AG09309 (cell line): Measurements from ENCODE around the gene PAM.

ENCODE experiments used
- DNase-seq: peaks from one replicate; pipeline ENCODE4 v3.0.0-alpha.2; 2010; ENCODE audit warnings: low read depth
- H3K4me3 ChIP-seq: 2 replicates; pipeline ENCODE4 v1.5.1; 2011; ENCODE audit warnings: mild to moderate bottlenecking, low read depth, low read length, moderate library complexity; ENCODE audit not compliant: control insufficient read depth
- CTCF ChIP-seq: IDR thresholded peaks from 2 replicates; pipeline ENCODE4 v1.5.1; 2011; ENCODE audit warnings: mild to moderate bottlenecking, low read depth, low read length, inconsistent platforms; ENCODE audit not compliant: insufficient read depth, control insufficient read depth; ENCODE audit errors: missing control alignments

PAM gene

GRCh38 chr5:102788788-102789187 is 33.7 kb downstream of the PAM start:
- no peak for DNase-seq
- no peak for TF ChIP-seq CTCF
- no peak overlapping the region for H3K4me3 ChIP-seq

GRCh38 chr5:102789469-102789868 is 34.4 kb downstream of the PAM start:
- TF ChIP-seq CTCF = no peak

GRCh38 chr5:102790748-102791147 is 35.6 kb downstream of the PAM start:
- DNase-seq = no peak
- TF ChIP-seq CTCF = no peak
- no peak overlapping the region for H3K4me3 ChIP-seq

More at GRCh38 chr5:102789469-102789868, 34.4 kb downstream of the PAM start:
- no peak overlapping the region for H3K4me3 ChIP-seq
- no peak for DNase-seq

- DNase-seq = no peak
- no peak overlapping the region for H3K4me3 ChIP-seq
- peak; percentile 23 for TF ChIP-seq CTCF
Measured at GRCh38 chr5:102792705-102793104, 37.6 kb downstream of the PAM start.

- DNase-seq = no peak
- no peak for TF ChIP-seq CTCF
- no peak overlapping the region for H3K4me3 ChIP-seq
Measured at GRCh38 chr5:102794047-102794446, 38.9 kb downstream of the PAM start.

- no peak overlapping the region for H3K4me3 ChIP-seq
- no peak for TF ChIP-seq CTCF
- DNase-seq = no peak
Measured at GRCh38 chr5:102794677-102795331, 39.7 kb downstream of the PAM start.

- H3K4me3 ChIP-seq = no peak overlapping the region
- no peak for DNase-seq
- no peak for TF ChIP-seq CTCF
Measured at GRCh38 chr5:102795526-102795925, 40.4 kb downstream of the PAM start.
